GM12878 (cell line): ENCODE data around the gene KRT81. TPM values are rescaled to one million over a fixed set of nuclear protein-coding genes. Genes with fewer than 3 reads are reported as not detected.

ENCODE experiments used
- ATAC-seq: fragments of 200-7000 bp; cut with Tn5 transposase; 3 replicates; pipeline ENCODE4 v1.9.1; 2020; ENCODE audit warnings: mild to moderate bottlenecking, moderate library complexity
- BruUV-seq: library from RNA; stranded (reverse); fragments of 400-500 nt; replicated peaks from 2 replicates; lab custom pipeline; 2021; lab: Mats Ljungman, UMichigan
- CTCF ChIA-PET: fragments of 300-600 bp; sonication (Branson Sonifier 250); formaldehyde crosslinking; extraction: SDS; loops from one replicate; lab custom pipeline; 2021; ENCODE audit warnings: inconsistent platforms; lab: Yijun Ruan, JAX
- POLR2A ChIA-PET: fragments of 350-600 bp; formaldehyde crosslinking; extraction: SDS; loops from one replicate; lab custom pipeline; 2021; ENCODE audit warnings: inconsistent platforms; lab: Charles Lee
- RAD21 ChIA-PET: fragments of 300-600 bp; sonication (Branson Sonifier 250); formaldehyde crosslinking; loops from one replicate; lab custom pipeline; 2023; ENCODE audit warnings: antibody characterized with exemption; ENCODE audit not compliant: unreplicated experiment; lab: Charles Lee
- SMC1A ChIA-PET: fragments of 300-600 bp; sonication (Branson Sonifier 250); formaldehyde crosslinking; loops from one replicate; lab custom pipeline; 2023; ENCODE audit not compliant: unreplicated experiment, uncharacterized antibody; lab: Charles Lee
- DNase-seq: peaks from one replicate; pipeline ENCODE4 v3.0.0-alpha.2; 2011; ENCODE audit warnings: low read depth, low spot score
- FAIRE-seq: peaks from 3 replicates; lab custom pipeline; 2011; peaks lifted over from hg19 to GRCh38; lab: Jason Lieb, UNC
- H2AFZ ChIP-seq: 2 replicates; pipeline ENCODE4 v1.6.0; 2011; ENCODE audit warnings: low read depth, low read length, control low read depth; ENCODE audit not compliant: control insufficient read depth
- H3K27ac ChIP-seq: 2 replicates; pipeline ENCODE4 v1.5.1; 2011; ENCODE audit warnings: control low read depth; ENCODE audit not compliant: control insufficient read depth, insufficient read depth
- H3K27me3 ChIP-seq, 2 experiments: replicated peaks in 1 of 2; 2 replicates each; pipeline versions ENCODE4 v1.6.0 to v1.6.1; 2011; ENCODE audit warnings: low read length in 1 of 2; ENCODE audit not compliant: control insufficient read depth in 2 of 2, insufficient read depth in 2 of 2
- H3K36me3 ChIP-seq, 2 experiments: 2 replicates each; pipeline ENCODE4 v1.5.1; 2011; ENCODE audit warnings: low read length in 1 of 2; ENCODE audit not compliant: control insufficient read depth in 2 of 2, insufficient read depth in 2 of 2
- H3K4me1 ChIP-seq: 2 replicates; pipeline ENCODE4 v1.6.1; 2011; ENCODE audit warnings: mild to moderate bottlenecking, low read length, moderate library complexity, mixed read lengths; ENCODE audit not compliant: control insufficient read depth, insufficient read depth
- H3K4me2 ChIP-seq: 2 replicates; pipeline ENCODE4 v1.6.0; 2011; ENCODE audit warnings: control low read depth; ENCODE audit not compliant: control insufficient read depth, insufficient read depth
- H3K4me3 ChIP-seq: fragments of 200-600 bp; sonication (generic); 2 replicates; pipeline ENCODE4 v1.5.1; 2016
- H3K79me2 ChIP-seq: 2 replicates; pipeline ENCODE4 v1.6.0; 2011; ENCODE audit warnings: low read length; ENCODE audit not compliant: control insufficient read depth, insufficient read depth
- H3K9ac ChIP-seq: 2 replicates; pipeline ENCODE4 v1.8.0; 2011; ENCODE audit warnings: low read length, control low read depth, mixed read lengths; ENCODE audit not compliant: control insufficient read depth, insufficient read depth
- H3K9me3 ChIP-seq: replicated peaks from 3 replicates; pipeline ENCODE4 v1.5.1; 2011; ENCODE audit warnings: mild to moderate bottlenecking, low read length; ENCODE audit not compliant: control insufficient read depth, insufficient read depth
- H4K20me1 ChIP-seq: 2 replicates; pipeline ENCODE4 v1.6.0; 2011; ENCODE audit not compliant: control insufficient read depth, insufficient read depth
- CREB1 ChIP-seq: IDR thresholded peaks from 2 replicates; pipeline ENCODE4 v1.6.1; 2012; ENCODE audit warnings: low read depth, mild to moderate bottlenecking, inconsistent platforms
- GABPA ChIP-seq: IDR thresholded peaks from 2 replicates; pipeline ENCODE4 v1.6.1; 2014; ENCODE audit warnings: antibody characterized with exemption, low read depth, mild to moderate bottlenecking, inconsistent platforms
- JUND ChIP-seq: IDR thresholded peaks from 2 replicates; pipeline ENCODE4 v1.6.1; 2012; ENCODE audit warnings: low read depth, mild to moderate bottlenecking, low read length, improper control_type of control experiment, moderate library complexity
- LARP7 ChIP-seq: fragments of 450-650 bp; IDR thresholded peaks from 2 replicates; pipeline ENCODE4 v1.6.1; 2017; ENCODE audit warnings: mild to moderate bottlenecking
- MTA2 ChIP-seq: fragments of 450-650 bp; IDR thresholded peaks from 2 replicates; pipeline ENCODE4 v1.6.1; 2016; ENCODE audit warnings: low read depth, mild to moderate bottlenecking, moderate library complexity
- MYB ChIP-seq: fragments of 150-350 bp; IDR thresholded peaks from 2 replicates; pipeline ENCODE4 v1.6.1; 2014; ENCODE audit warnings: mild to moderate bottlenecking, low read depth, low read length, borderline replicate concordance
- PAX5 ChIP-seq: IDR thresholded peaks from 2 replicates; pipeline ENCODE4 v1.6.1; 2011; ENCODE audit warnings: low read depth, low read length, borderline replicate concordance
- SRF ChIP-seq, 2 experiments: IDR thresholded peaks; 2 replicates each; pipeline ENCODE4 v1.6.1; 2011; ENCODE audit warnings: low read depth in 2 of 2, low read length in 2 of 2, mild to moderate bottlenecking in 1 of 2, moderate library complexity in 1 of 2
- SUZ12 ChIP-seq: fragments of 200-600 bp; sonication (generic); IDR thresholded peaks from one replicate; pipeline ENCODE4 v1.6.1; 2018; ENCODE audit warnings: antibody characterized with exemption, mild to moderate bottlenecking; ENCODE audit not compliant: unreplicated experiment
- YBX1 ChIP-seq: fragments of 450-650 bp; IDR thresholded peaks from 2 replicates; pipeline ENCODE4 v1.6.1; 2016; ENCODE audit warnings: antibody characterized with exemption
- ZNF207 ChIP-seq: fragments of 450-650 bp; IDR thresholded peaks from 2 replicates; pipeline ENCODE4 v1.6.1; 2014; ENCODE audit warnings: antibody characterized with exemption, mild to moderate bottlenecking, borderline replicate concordance
- ZNF384 ChIP-seq: IDR thresholded peaks from 2 replicates; pipeline ENCODE4 v1.6.1; 2012; ENCODE audit warnings: low read depth, mild to moderate bottlenecking, low read length, improper control_type of control experiment, borderline replicate concordance
- WGBS: methylation state at CpG from one replicate; pipeline ENCODE4 v1.1.6; 2016; ENCODE audit warnings: low lambda C conversion rate; ENCODE audit not compliant: insufficient replicate concordance, insufficient coverage; ENCODE audit errors: missing lambda C conversion rate; 5-methylcytosine and 5-hydroxymethylcytosine counted together
- in situ Hi-C: fragments of 300-500 bp; cut with MboI; formaldehyde crosslinking; loops from 9 replicates; pipeline ENCODE4 v1.14.3; 2018; ENCODE audit warnings: mixed read lengths
- intact Hi-C: fragments of 100-400 bp; cut with micrococcal nuclease; formaldehyde crosslinking; loops from one replicate; pipeline ENCODE4 v1.14.2; 2022; ENCODE audit not compliant: unreplicated experiment
- polyA plus RNA-seq, 11 experiments: library from polyadenylated mRNA; depleted of rRNA in 4 of 11; unstranded in 6 of 11; stranded (reverse) in 5 of 11; fragments of >200 nt; fragmentation: Nextera tagmentation in 4 of 11; fragmentation: Illumina TruSeq in 1 of 11; extraction: Ambion mirVana in 4 of 11; extraction: Trizol in 1 of 11; gene quantifications; 1 replicate in 1 of 11; 2 replicates in 10 of 11; pipeline versions ENCODE4 v1.2.1 to v1.2.3, GENCODE V29; 2011 to 2016; ENCODE audit warnings: inconsistent platforms in 2 of 11, missing spikeins in 2 of 11, low read depth in 1 of 11
- total RNA-seq, 4 experiments: library from RNA; depleted of rRNA in 3 of 4; stranded (reverse); fragments of >200 nt in 3 of 4; fragmentation: Illumina TruSeq in 1 of 4; extraction: Trizol in 1 of 4; gene quantifications; 2 replicates each; pipeline versions ENCODE4 v1.2.1 to v1.2.3, GENCODE V29; 2013 to 2021
- TF ChIP-seq, protein P1 (sequence below): fragments of 450-650 bp; IDR thresholded peaks from 2 replicates; pipeline ENCODE4 v1.6.1; 2014; ENCODE audit warnings: mild to moderate bottlenecking
- TF ChIP-seq, protein P2 (sequence below): IDR thresholded peaks from 2 replicates; pipeline ENCODE4 v1.6.1; 2012; ENCODE audit warnings: improper control_type of control experiment, low read depth, low read length; ENCODE audit not compliant: insufficient replicate concordance
- TF ChIP-seq, protein P3 (sequence below): fragments of 450-650 bp; IDR thresholded peaks from 2 replicates; pipeline ENCODE4 v1.6.1; 2016; ENCODE audit warnings: mild to moderate bottlenecking
- TF ChIP-seq, protein P4 (sequence below): fragments of 450-650 bp; IDR thresholded peaks from 2 replicates; pipeline ENCODE4 v1.6.1; 2016; ENCODE audit warnings: mild to moderate bottlenecking

KRT81 gene
- total and polyA plus RNA-seq, 10 of the 15 experiments (the other 5 are each of a cell fraction or from before 2014, with no cell fraction given) = 0.05 to 0.15 TPM; not detected in 8

DNA sequence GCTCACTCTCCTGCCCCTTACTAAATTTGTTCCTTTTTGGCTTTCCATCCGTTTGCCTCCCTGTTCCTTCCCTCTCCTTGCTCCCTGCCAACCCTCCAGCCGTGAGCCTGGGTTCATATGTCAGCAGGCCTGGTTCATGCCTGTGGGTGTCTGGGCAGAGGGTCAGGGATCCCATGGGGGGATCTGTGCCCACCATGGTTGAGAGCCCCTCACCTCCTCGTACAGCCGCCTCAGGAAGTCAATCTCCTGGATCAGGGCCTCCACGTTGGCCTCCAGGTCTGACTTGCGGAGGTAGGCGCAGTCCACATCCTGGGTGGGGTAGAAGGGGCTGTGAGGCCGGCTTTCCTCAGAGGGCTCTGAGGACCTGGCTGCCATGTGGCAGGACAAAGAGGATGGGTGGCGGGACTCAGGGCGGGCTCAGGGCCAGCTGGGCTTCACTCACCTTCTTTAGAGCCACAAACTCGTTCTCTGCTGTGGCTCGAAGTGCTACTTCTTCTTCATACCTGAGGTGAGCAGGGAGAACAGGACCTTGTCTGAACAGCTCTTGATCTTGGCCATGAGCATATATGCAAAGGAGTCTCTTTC, 26.2 kb upstream of the KRT81 start:
- ChIA-PET RAD21 (no interaction called here), SMC1A (no interaction called here), POLR2A (no interaction called here), CTCF (no interaction called here)
- Histone ChIP-seq H3K4me2 (no peak overlapping the region), H3K9ac (no peak overlapping the region), H3K4me3 (no peak overlapping the region), H3K27ac (no peak overlapping the region), H3K4me1 (no peaks in the 10 kb centered on the region), H3K9me3 (no peaks in the 10 kb centered on the region), H2AFZ (no peak overlapping the region), H3K79me2 (no peaks in the 10 kb centered on the region), H3K36me3 (no peaks in the 10 kb centered on the region), H4K20me1 (no peaks in the 10 kb centered on the region), H3K27me3 (peaks cover 6 to 7% of the 10 kb centered on the region in 2 experiments)
- WGBS = 15% methylated on average over 12 of the region's 12 CpGs
- intact Hi-C loops = no loop called here
- ATAC-seq (no peak), FAIRE-seq (no peak), DNase-seq (no peak)
- in situ Hi-C loops = no loop called here
- TF ChIP-seq ZNF207 (no peak), YBX1 (no peak), MTA2 (no peak), MYB (no peak), ZNF384 (no peak), GABPA (no peak), PAX5 (no peak), SRF (IDR thresholded peaks at IDR 0.05; ENCODE audit: low read depth in 2 of 2, low read length in 2 of 2) (no peak), JUND (no peak), CREB1 (no peak), SUZ12 (no peak), LARP7 (no peak)
- TF ChIP-seq, protein P1, sequence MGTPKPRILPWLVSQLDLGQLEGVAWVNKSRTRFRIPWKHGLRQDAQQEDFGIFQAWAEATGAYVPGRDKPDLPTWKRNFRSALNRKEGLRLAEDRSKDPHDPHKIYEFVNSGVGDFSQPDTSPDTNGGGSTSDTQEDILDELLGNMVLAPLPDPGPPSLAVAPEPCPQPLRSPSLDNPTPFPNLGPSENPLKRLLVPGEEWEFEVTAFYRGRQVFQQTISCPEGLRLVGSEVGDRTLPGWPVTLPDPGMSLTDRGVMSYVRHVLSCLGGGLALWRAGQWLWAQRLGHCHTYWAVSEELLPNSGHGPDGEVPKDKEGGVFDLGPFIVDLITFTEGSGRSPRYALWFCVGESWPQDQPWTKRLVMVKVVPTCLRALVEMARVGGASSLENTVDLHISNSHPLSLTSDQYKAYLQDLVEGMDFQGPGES = no peak
- TF ChIP-seq, protein P2, sequence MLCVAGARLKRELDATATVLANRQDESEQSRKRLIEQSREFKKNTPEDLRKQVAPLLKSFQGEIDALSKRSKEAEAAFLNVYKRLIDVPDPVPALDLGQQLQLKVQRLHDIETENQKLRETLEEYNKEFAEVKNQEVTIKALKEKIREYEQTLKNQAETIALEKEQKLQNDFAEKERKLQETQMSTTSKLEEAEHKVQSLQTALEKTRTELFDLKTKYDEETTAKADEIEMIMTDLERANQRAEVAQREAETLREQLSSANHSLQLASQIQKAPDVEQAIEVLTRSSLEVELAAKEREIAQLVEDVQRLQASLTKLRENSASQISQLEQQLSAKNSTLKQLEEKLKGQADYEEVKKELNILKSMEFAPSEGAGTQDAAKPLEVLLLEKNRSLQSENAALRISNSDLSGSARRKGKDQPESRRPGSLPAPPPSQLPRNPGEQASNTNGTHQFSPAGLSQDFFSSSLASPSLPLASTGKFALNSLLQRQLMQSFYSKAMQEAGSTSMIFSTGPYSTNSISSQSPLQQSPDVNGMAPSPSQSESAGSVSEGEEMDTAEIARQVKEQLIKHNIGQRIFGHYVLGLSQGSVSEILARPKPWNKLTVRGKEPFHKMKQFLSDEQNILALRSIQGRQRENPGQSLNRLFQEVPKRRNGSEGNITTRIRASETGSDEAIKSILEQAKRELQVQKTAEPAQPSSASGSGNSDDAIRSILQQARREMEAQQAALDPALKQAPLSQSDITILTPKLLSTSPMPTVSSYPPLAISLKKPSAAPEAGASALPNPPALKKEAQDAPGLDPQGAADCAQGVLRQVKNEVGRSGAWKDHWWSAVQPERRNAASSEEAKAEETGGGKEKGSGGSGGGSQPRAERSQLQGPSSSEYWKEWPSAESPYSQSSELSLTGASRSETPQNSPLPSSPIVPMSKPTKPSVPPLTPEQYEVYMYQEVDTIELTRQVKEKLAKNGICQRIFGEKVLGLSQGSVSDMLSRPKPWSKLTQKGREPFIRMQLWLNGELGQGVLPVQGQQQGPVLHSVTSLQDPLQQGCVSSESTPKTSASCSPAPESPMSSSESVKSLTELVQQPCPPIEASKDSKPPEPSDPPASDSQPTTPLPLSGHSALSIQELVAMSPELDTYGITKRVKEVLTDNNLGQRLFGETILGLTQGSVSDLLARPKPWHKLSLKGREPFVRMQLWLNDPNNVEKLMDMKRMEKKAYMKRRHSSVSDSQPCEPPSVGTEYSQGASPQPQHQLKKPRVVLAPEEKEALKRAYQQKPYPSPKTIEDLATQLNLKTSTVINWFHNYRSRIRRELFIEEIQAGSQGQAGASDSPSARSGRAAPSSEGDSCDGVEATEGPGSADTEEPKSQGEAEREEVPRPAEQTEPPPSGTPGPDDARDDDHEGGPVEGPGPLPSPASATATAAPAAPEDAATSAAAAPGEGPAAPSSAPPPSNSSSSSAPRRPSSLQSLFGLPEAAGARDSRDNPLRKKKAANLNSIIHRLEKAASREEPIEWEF = no peak
- TF ChIP-seq, protein P3, sequence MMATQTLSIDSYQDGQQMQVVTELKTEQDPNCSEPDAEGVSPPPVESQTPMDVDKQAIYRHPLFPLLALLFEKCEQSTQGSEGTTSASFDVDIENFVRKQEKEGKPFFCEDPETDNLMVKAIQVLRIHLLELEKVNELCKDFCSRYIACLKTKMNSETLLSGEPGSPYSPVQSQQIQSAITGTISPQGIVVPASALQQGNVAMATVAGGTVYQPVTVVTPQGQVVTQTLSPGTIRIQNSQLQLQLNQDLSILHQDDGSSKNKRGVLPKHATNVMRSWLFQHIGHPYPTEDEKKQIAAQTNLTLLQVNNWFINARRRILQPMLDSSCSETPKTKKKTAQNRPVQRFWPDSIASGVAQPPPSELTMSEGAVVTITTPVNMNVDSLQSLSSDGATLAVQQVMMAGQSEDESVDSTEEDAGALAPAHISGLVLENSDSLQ = no peak
- TF ChIP-seq, protein P4, sequence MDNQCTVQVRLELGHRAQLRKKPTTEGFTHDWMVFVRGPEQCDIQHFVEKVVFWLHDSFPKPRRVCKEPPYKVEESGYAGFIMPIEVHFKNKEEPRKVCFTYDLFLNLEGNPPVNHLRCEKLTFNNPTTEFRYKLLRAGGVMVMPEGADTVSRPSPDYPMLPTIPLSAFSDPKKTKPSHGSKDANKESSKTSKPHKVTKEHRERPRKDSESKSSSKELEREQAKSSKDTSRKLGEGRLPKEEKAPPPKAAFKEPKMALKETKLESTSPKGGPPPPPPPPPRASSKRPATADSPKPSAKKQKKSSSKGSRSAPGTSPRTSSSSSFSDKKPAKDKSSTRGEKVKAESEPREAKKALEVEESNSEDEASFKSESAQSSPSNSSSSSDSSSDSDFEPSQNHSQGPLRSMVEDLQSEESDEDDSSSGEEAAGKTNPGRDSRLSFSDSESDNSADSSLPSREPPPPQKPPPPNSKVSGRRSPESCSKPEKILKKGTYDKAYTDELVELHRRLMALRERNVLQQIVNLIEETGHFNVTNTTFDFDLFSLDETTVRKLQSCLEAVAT = no peak
- BruUV-seq = no TSS peak
